ENCODE results near the gene CTSZ.

CTSZ gene

DNA sequence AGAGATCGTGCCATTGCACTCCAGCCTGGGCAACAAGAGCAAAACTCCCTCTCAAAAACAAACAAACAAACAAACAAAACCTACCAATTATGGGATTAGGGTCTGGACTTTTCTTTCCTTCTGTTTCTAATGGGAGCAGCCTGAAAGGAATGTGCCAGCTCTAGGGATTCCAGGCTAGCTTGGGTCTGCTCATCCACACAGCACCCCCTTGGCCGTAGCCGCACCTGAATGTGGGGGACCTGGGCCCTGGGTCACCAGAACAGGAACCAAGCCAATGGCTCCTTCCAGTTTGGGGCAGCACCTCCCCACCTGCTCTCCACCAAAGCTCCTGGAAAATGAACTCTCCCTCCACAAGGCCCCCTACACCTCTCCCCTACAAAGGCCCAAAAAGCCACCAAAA is 6.7 kb downstream of the CTSZ start:
- DNase-seq (ENCODE audit: low spot score): no peak
- TF ChIP-seq CTCF (IDR thresholded peaks at IDR 0.05; ENCODE audit: extremely low read depth, missing control alignments): no peak

GRCh38 chr20:58998656-58999055 is 8.4 kb downstream of the CTSZ start:
- TF ChIP-seq CTCF (IDR thresholded peaks at IDR 0.05; ENCODE audit: extremely low read depth, missing control alignments): no peak
- DNase-seq (ENCODE audit: low spot score): no peak

DNA sequence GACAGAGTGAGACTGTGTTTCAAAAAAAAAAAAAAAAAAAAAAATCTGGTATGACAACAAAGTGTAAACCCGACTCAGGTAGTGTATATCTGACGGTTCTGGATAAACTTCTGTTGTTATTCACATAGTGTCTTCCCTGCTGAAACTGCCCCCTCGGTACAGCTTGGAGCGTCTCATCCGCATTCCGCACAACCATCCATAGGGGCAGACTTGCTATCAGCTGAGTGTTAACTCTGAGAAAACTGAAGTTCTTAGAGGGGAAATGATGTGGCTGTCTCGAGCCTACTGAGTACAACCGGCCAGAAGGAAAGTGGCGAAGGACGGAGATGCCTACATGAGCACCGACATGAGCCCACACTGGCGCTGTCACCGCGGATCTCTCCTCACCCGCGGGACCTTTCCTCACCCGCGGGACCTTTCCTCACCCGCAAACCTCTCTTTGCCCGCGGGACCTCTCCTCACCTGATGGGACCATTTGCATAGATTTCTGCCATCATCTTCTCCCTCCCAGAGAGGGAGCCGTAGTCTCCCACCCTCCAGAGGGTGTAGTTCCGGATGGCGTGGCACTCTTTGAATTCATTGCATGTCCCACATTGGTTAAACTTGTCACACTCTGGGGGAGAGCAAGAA is 9.8 kb downstream of the CTSZ start:
- no peak for DNase-seq (ENCODE audit: low spot score)
- TF ChIP-seq CTCF (IDR thresholded peaks at IDR 0.05; ENCODE audit: extremely low read depth, missing control alignments): no peak

DNA sequence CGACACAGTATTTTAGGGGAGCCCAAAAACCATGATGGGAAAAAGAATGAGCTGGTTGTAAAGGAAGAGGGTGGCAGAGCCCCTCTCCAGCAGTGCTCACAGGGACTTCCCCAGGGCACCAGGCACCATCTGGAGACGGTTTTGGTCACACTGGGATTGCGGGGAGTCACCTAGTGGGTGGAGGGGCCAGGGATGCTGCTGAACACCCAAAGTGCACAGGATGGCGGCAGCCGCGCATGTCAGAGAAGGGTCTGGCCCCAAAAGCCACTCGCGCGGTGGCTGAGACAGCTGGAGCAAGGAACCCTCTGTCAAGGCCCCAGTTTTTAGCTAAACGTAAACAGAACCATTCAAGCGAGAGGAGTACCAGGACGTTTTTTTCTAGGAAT is 10.8 kb downstream of the CTSZ start:
- DNase-seq (ENCODE audit: low spot score): no peak

DNA sequence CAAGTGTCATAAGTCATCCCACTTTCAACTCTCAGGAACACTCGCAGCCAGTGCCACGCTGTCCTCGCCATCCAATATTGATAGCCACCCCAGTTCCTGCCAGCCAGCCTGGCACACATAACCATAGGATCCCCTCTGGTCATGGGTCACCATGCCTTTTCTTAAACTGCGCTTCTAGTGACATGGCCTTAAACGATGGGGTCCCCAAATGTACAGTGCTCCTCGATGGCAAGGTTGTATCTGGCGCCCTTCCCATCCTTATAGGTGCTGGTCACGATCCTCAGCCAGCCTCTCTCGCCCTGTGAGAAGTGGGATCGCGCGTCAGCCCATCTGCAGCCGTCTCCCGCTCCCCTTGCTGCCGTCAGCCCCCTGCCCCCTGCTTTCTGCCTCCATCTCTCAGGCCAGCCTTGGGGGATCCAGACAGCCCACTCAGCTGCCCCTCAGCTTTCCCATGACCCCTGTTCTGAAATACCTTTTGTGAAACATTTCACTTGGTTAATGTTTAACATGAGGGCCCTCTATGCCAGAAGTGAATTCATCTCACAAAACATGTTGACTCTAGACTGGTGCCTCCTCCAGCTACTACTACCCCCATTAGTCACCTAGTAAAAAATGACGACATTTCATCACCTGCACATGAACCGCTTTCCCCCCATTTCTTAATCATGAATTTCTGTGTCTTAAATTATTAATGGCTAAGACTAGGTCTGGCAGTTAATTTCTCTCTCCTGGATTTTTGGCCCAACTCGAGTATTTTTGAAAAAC is 11.4 kb downstream of the CTSZ start:
- DNase-seq (ENCODE audit: low spot score): no peak
- no peak for TF ChIP-seq CTCF (IDR thresholded peaks at IDR 0.05; ENCODE audit: extremely low read depth, missing control alignments)

More for the DNA sequence above, 10.8 kb downstream of the CTSZ start:
- no peak for TF ChIP-seq CTCF (IDR thresholded peaks at IDR 0.05; ENCODE audit: extremely low read depth, missing control alignments)

DNA sequence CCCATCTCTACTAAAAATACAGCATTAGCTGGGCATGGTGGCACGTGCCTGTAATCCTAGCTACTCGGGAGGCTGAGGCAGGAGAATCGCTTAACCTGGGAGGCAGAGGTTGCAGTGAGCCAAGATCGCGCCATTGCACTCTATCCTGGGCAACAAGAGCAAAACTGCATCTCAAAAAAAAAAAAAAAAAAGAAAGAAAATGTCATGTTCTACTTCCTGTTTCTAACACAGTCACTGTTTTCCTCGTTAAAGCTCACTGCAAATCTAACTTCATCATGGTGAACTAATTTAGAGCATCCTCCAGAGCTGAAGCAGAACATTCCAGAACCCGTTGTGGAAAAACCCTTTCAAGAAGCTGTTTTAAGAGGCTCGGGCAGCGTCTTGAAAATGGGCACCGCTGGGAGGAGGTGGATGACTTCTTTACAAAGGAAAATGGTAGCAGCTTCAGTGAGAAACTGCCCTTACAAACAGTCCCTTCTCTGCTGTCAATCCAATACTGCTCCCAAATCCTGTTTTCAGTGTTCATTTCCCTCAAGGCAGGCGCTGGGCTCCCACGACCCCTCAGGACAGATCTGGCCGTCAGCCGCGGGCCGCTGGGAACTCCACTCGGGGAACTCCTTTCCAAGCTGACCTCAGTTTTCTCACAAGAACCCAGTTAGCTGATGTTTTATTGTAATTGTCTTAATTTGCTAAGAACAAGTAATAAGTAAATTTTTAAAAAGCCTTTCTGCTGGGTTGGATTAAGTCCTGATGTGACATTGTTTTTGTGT is 12.5 kb downstream of the CTSZ start:
- no peak for TF ChIP-seq CTCF (IDR thresholded peaks at IDR 0.05; ENCODE audit: extremely low read depth, missing control alignments)
- DNase-seq (ENCODE audit: low spot score): no peak

Data from GM20000 (cell line).